Activated T-cell treated with anti-CD3 and anti-CD28 coated beads for 4 hours (primary cell): ENCODE results near the gene ACKR4.
"Not testable (repeated sequence)": the region's sequence is repeated elsewhere in the genome, so short reads cannot be mapped to it uniquely, and the experiment has no call there.

ENCODE experiments used
- DNase-seq: peaks from one replicate; pipeline ENCODE4 v3.0.0-alpha.2; 2020

ACKR4 gene

GRCh38 chr3:132596816-132597433 is at the start of gene ACKR4:
ACKR4 (plus strand) TSS chr3:132597270; CDS start chr3:132600398, 3,128 bp downstream.
- DNase-seq = no peak

GRCh38 chr3:132549169-132549568 is 47.9 kb upstream of the ACKR4 start:
- DNase-seq = no peak

- no peak for DNase-seq
Measured at GRCh38 chr3:132549890-132550578, 47.0 kb upstream of the ACKR4 start.

GRCh38 chr3:132550579-132551305 is 46.3 kb upstream of the ACKR4 start:
- DNase-seq = no peak

GRCh38 chr3:132553826-132554225 is 43.2 kb upstream of the ACKR4 start:
- DNase-seq = no peak

- DNase-seq = no peak
Measured at GRCh38 chr3:132554437-132554836, 42.6 kb upstream of the ACKR4 start.

GRCh38 chr3:132555306-132556035 is 41.6 kb upstream of the ACKR4 start:
- DNase-seq = no peak

- not testable (repeated sequence) for DNase-seq
Measured at GRCh38 chr3:132556036-132556386, 41.1 kb upstream of the ACKR4 start.

GRCh38 chr3:132556508-132557159 is 40.4 kb upstream of the ACKR4 start:
- no peak for DNase-seq

GRCh38 chr3:132561003-132561402 is 36.1 kb upstream of the ACKR4 start:
- DNase-seq = no peak

- DNase-seq = no peak
Measured at GRCh38 chr3:132563420-132564069, 33.5 kb upstream of the ACKR4 start.

- no peak for DNase-seq
Measured at GRCh38 chr3:132564070-132564465, 33.0 kb upstream of the ACKR4 start.

GRCh38 chr3:132568422-132568821 is 28.6 kb upstream of the ACKR4 start:
- no peak for DNase-seq

- DNase-seq = no peak
Measured at GRCh38 chr3:132569153-132569552, 27.9 kb upstream of the ACKR4 start.

GRCh38 chr3:132569580-132569979 is 27.5 kb upstream of the ACKR4 start:
- no peak for DNase-seq

- DNase-seq = no peak
Measured at GRCh38 chr3:132570016-132570415, 27.1 kb upstream of the ACKR4 start.

GRCh38 chr3:132573797-132574211 is 23.3 kb upstream of the ACKR4 start:
- no peak for DNase-seq

- no peak for DNase-seq
Measured at GRCh38 chr3:132587401-132587800, 9.7 kb upstream of the ACKR4 start.

- DNase-seq = no peak
Measured at GRCh38 chr3:132592216-132592615, 4.9 kb upstream of the ACKR4 start.

GRCh38 chr3:132593241-132593946 is 3.7 kb upstream of the ACKR4 start:
- DNase-seq = no peak

GRCh38 chr3:132593947-132594323 is 3.1 kb upstream of the ACKR4 start:
- DNase-seq = no peak

- DNase-seq = no peak
Measured at GRCh38 chr3:132594498-132594897, 2.6 kb upstream of the ACKR4 start.
